HepG2 (cell line): ENCODE measurements around the gene TCF7L2. TPM values are rescaled to one million over a fixed set of nuclear protein-coding genes. Genes with fewer than 3 reads are reported as not detected.

Source experiments
- ATAC-seq: fragments of 200-7000 bp; cut with Tn5 transposase; 3 replicates; pipeline ENCODE4 v1.9.1; 2020; ENCODE audit warnings: mild to moderate bottlenecking, moderate library complexity
- BruUV-seq: library from RNA; stranded (reverse); fragments of 400-500 nt; replicated peaks from 2 replicates; lab custom pipeline; 2021; lab: Mats Ljungman, UMichigan
- CTCF ChIA-PET: fragments of 300-600 bp; formaldehyde crosslinking; extraction: SDS; loops from one replicate; lab custom pipeline; 2021; ENCODE audit warnings: low total read pairs, inconsistent platforms, low intra/inter-chr PET ratio; lab: Yijun Ruan, JAX
- POLR2A ChIA-PET: fragments of 350-600 bp; sonication (Branson Sonifier 250); formaldehyde crosslinking; loops from one replicate; lab custom pipeline; 2020; ENCODE audit warnings: antibody characterized with exemption, inconsistent platforms; lab: Yijun Ruan, JAX
- DNase-seq: peaks from one replicate; pipeline ENCODE4 v3.0.0-alpha.2; 2015; ENCODE audit warnings: low spot score
- FAIRE-seq: peaks from 3 replicates; lab custom pipeline; 2011; peaks lifted over from hg19 to GRCh38; lab: Jason Lieb, UNC
- H2AFZ ChIP-seq: one replicate; pipeline ENCODE4 v1.6.1; 2011; ENCODE audit warnings: low read length, inconsistent platforms
- H3K27ac ChIP-seq: fragments of 300-600 bp; 3 replicates; pipeline ENCODE4 v1.8.0; 2011; ENCODE audit warnings: mixed run types, mild to moderate bottlenecking, mixed read lengths, low read length, inconsistent platforms; ENCODE audit not compliant: insufficient read depth; ENCODE audit errors: extremely low read length
- H3K27me3 ChIP-seq, 2 experiments: fragments of 200-600 bp in 1 of 2; 2 replicates in 1 of 2; 3 replicates in 1 of 2; pipeline versions ENCODE4 v1.6.0 to v1.8.0; 2011; ENCODE audit warnings: low read length in 2 of 2, mild to moderate bottlenecking in 2 of 2, moderate library complexity in 2 of 2, inconsistent platforms in 1 of 2; ENCODE audit not compliant: insufficient read depth in 2 of 2, control insufficient read depth in 1 of 2
- H3K36me3 ChIP-seq, 2 experiments: fragments of 200-600 bp in 1 of 2; replicated peaks in 1 of 2; 2 replicates in 1 of 2; 3 replicates in 1 of 2; pipeline versions ENCODE4 v1.5.1 to v1.8.0; 2011; ENCODE audit warnings: low read length in 2 of 2, inconsistent platforms in 1 of 2; ENCODE audit not compliant: insufficient read depth in 2 of 2, control insufficient read depth in 1 of 2
- H3K4me1 ChIP-seq: 2 replicates; pipeline ENCODE4 v1.5.1; 2012; ENCODE audit warnings: low read length, inconsistent platforms; ENCODE audit not compliant: insufficient read depth
- H3K4me2 ChIP-seq: 2 replicates; pipeline ENCODE4 v1.6.0; 2011; ENCODE audit warnings: low read depth, low read length, inconsistent platforms
- H3K4me3 ChIP-seq, 3 experiments: fragments of 200-600 bp in 1 of 3; sonication (generic), shearing (Covaris generic) in 1 of 3; replicated peaks in 1 of 3; 2 replicates each; pipeline ENCODE4 v1.5.1; 2011 to 2016; ENCODE audit warnings: low read length in 3 of 3, inconsistent platforms in 2 of 3, low read depth in 2 of 3, mild to moderate bottlenecking in 2 of 3, control low read depth in 1 of 3, mixed read lengths in 1 of 3; ENCODE audit not compliant: insufficient read depth in 1 of 3
- H3K79me2 ChIP-seq: one replicate; pipeline ENCODE4 v1.6.1; 2011; ENCODE audit warnings: low read length, inconsistent platforms; ENCODE audit not compliant: insufficient read depth
- H3K9ac ChIP-seq: 2 replicates; pipeline ENCODE4 v1.6.0; 2011; ENCODE audit warnings: mild to moderate bottlenecking, low read depth, low read length, inconsistent platforms; ENCODE audit not compliant: insufficient read depth
- H3K9me3 ChIP-seq: 2 replicates; pipeline ENCODE4 v1.5.1; 2012; ENCODE audit warnings: mild to moderate bottlenecking, low read length
- H4K20me1 ChIP-seq: 2 replicates; pipeline ENCODE4 v1.6.0; 2011; ENCODE audit warnings: inconsistent platforms, mild to moderate bottlenecking, low read length, moderate library complexity; ENCODE audit not compliant: insufficient read depth
- ATRX ChIP-seq: sonication (generic); formaldehyde crosslinking; IDR thresholded peaks from 2 replicates; pipeline ENCODE4 v1.4.0; 2020; ENCODE audit warnings: missing genetic modification reagents, borderline replicate concordance
- FLYWCH1 ChIP-seq: sonication (generic); formaldehyde crosslinking; IDR thresholded peaks from 2 replicates; pipeline ENCODE4 v1.8.1; 2023; ENCODE audit warnings: mild to moderate bottlenecking, missing genetic modification reagents
- KLF12 ChIP-seq: sonication (generic); formaldehyde crosslinking; IDR thresholded peaks from 2 replicates; pipeline ENCODE4 v1.4.0; 2020; ENCODE audit warnings: missing genetic modification reagents, borderline replicate concordance
- MED8 ChIP-seq: sonication (generic); formaldehyde crosslinking; IDR thresholded peaks from 2 replicates; pipeline ENCODE4 v1.8.1; 2023; ENCODE audit warnings: mild to moderate bottlenecking, missing genetic modification reagents; ENCODE audit not compliant: insufficient replicate concordance
- RFXAP ChIP-seq: sonication (generic); formaldehyde crosslinking; IDR thresholded peaks from 2 replicates; pipeline ENCODE4 v1.4.0; 2020; ENCODE audit warnings: missing genetic modification reagents, borderline replicate concordance
- WGBS: methylation state at CpG from one replicate; pipeline ENCODE4 v1.1.6; 2017; ENCODE audit warnings: low lambda C conversion rate; 5-methylcytosine and 5-hydroxymethylcytosine counted together
- in situ Hi-C: cut with HindIII; loops from 2 replicates; pipeline ENCODE4 v1.10.0; 2017; ENCODE audit warnings: low pct_unique_long_range_greater_than_20kb; ENCODE audit not compliant: extremely low pct_ligation_motif_present
- intact Hi-C: fragments of 100-400 bp; cut with micrococcal nuclease; formaldehyde crosslinking; loops from one replicate; pipeline ENCODE4 v1.10.0; 2022; ENCODE audit not compliant: unreplicated experiment
- polyA plus RNA-seq, 8 experiments: library from polyadenylated mRNA; depleted of rRNA in 3 of 8; stranded (reverse) in 7 of 8; unstranded in 1 of 8; fragments of >200 nt; fragmentation: Illumina TruSeq in 4 of 8; extraction: Trizol in 4 of 8; gene quantifications; 2 replicates each; pipeline versions ENCODE4 v1.2.1 to v1.2.3, GENCODE V29; 2011 to 2016; ENCODE audit warnings: low read depth in 4 of 8, missing spikeins in 1 of 8, mixed read lengths in 1 of 8; ENCODE audit not compliant: insufficient read depth in 1 of 8
- total RNA-seq, 5 experiments: library from RNA; depleted of rRNA; stranded (reverse); fragments of >200 nt; fragmentation: Illumina TruSeq; extraction: Trizol; gene quantifications; 2 replicates each; pipeline ENCODE4 v1.2.3, GENCODE V29; 2016; ENCODE audit warnings: low read depth in 1 of 5
- TF ChIP-seq, protein P1 (sequence below): sonication (generic); formaldehyde crosslinking; IDR thresholded peaks from 2 replicates; pipeline ENCODE4 v1.4.0; 2020; ENCODE audit warnings: missing genetic modification reagents

Gene TCF7L2
- total and polyA plus RNA-seq, 2 of the 13 experiments (the other 11 are each of a cell fraction or from before 2014, with no cell fraction given): 3.9 to 13.7 TPM

- TF ChIP-seq, protein P1, sequence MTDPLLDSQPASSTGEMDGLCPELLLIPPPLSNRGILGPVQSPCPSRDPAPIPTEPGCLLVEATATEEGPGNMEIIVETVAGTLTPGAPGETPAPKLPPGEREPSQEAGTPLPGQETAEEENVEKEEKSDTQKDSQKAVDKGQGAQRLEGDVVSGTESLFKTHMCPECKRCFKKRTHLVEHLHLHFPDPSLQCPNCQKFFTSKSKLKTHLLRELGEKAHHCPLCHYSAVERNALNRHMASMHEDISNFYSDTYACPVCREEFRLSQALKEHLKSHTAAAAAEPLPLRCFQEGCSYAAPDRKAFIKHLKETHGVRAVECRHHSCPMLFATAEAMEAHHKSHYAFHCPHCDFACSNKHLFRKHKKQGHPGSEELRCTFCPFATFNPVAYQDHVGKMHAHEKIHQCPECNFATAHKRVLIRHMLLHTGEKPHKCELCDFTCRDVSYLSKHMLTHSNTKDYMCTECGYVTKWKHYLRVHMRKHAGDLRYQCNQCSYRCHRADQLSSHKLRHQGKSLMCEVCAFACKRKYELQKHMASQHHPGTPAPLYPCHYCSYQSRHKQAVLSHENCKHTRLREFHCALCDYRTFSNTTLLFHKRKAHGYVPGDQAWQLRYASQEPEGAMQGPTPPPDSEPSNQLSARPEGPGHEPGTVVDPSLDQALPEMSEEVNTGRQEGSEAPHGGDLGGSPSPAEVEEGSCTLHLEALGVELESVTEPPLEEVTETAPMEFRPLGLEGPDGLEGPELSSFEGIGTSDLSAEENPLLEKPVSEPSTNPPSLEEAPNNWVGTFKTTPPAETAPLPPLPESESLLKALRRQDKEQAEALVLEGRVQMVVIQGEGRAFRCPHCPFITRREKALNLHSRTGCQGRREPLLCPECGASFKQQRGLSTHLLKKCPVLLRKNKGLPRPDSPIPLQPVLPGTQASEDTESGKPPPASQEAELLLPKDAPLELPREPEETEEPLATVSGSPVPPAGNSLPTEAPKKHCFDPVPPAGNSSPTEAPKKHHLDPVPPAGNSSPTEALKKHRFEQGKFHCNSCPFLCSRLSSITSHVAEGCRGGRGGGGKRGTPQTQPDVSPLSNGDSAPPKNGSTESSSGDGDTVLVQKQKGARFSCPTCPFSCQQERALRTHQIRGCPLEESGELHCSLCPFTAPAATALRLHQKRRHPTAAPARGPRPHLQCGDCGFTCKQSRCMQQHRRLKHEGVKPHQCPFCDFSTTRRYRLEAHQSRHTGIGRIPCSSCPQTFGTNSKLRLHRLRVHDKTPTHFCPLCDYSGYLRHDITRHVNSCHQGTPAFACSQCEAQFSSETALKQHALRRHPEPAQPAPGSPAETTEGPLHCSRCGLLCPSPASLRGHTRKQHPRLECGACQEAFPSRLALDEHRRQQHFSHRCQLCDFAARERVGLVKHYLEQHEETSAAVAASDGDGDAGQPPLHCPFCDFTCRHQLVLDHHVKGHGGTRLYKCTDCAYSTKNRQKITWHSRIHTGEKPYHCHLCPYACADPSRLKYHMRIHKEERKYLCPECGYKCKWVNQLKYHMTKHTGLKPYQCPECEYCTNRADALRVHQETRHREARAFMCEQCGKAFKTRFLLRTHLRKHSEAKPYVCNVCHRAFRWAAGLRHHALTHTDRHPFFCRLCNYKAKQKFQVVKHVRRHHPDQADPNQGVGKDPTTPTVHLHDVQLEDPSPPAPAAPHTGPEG (CRISPR knock-in tag): no peak
- TF ChIP-seq KLF12 (CRISPR knock-in tag) (no peak), FLYWCH1 (CRISPR knock-in tag) (no peak), MED8 (CRISPR knock-in tag) (no peak), RFXAP (CRISPR knock-in tag) (no peak), ATRX (CRISPR knock-in tag) (no peak)
- H3K9me3 ChIP-seq: no peaks in the 10 kb centered on the region
- WGBS: 93% methylated on average over 7 of the region's 7 CpGs
- H3K4me3 ChIP-seq: no peak overlapping the region
- no peak overlapping the region for H3K9ac ChIP-seq
- FAIRE-seq (no peak), ATAC-seq (no peak), DNase-seq (no peak)
- peaks cover 24% of the 10 kb centered on the region for H3K79me2 ChIP-seq
- no peaks in the 10 kb centered on the region for H3K4me1 ChIP-seq
- H3K4me2 ChIP-seq: no peak overlapping the region
- CTCF ChIA-PET: no interaction called here
- POLR2A ChIA-PET: no interaction called here
- H3K27ac ChIP-seq: no peak overlapping the region
- intact Hi-C loops: no loop called here
- peaks cover 12% of the 10 kb centered on the region for H4K20me1 ChIP-seq
- peaks cover 22 to 57% of the 10 kb centered on the region in 2 experiments for H3K36me3 ChIP-seq
- no peaks in the 10 kb centered on the region for H3K27me3 ChIP-seq
- in situ Hi-C loops: loop anchor here (25.0 kb wide), 1 partner anchor 538 kb away; no protein-coding TSS in a partner anchor
- no peak overlapping the region for H2AFZ ChIP-seq
- BruUV-seq: no TSS peak
These were observed 150.2 kb downstream of the TCF7L2 start for GRCh38 chr10:113100281-113100680.
